ENCODE measurements around the gene CIAO2B. TPM values are rescaled to one million over a fixed set of nuclear protein-coding genes. Genes with fewer than 3 reads are reported as not detected.

Gene CIAO2B
- polyA plus RNA-seq, 3 donors: 121 to 140 (median 132) TPM

DNA sequence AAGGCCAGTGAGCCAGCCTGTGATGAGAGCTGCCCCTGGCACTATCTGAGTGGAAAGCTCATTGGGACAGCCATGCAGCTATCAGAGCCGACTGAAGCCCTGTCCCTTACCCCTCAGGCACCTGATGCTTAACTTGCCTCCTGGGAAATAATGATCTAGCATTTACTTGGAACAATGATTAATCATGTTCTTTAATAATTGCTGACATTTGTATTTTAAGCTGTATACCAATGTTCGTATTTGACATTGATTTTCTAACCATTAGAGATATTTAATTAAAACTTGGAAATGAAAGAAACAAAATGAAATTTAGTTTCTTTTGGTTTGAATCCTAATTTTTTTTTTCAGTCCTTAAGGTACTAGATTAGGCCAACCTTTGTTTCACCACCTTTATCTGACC is 43.4 kb downstream of the CIAO2B start:
- H3K9ac ChIP-seq (ENCODE audit: insufficient read depth, low read length, poor library complexity, severe bottlenecking): no peak overlapping the region
- H3K9me3 Mint-ChIP-seq: peaks cover 0 to 3% (median 0%) of the 10 kb centered on the region in 7 donors
- H3K36me3 Mint-ChIP-seq: peaks cover 7% of the 10 kb centered on the region in 2 donors
- H2AFZ ChIP-seq (ENCODE audit: insufficient read depth, low read depth, low read length, poor library complexity, severe bottlenecking): no peak overlapping the region
- H3K27me3 ChIP-seq (ENCODE audit: control insufficient read depth in 2 of 2, insufficient read depth in 2 of 2, low read length in 2 of 2): no peaks in the 10 kb centered on the region
- intact Hi-C loops (cut with micrococcal nuclease): no loop called here
- no peaks in the 10 kb centered on the region for H4K20me1 ChIP-seq (ENCODE audit: insufficient read depth, low read length)
- peaks cover 4 to 7% (median 5%) of the 10 kb centered on the region in 3 donors for H3K27me3 Mint-ChIP-seq (ENCODE audit: low read depth in 3 of 3)
- H3K4me2 ChIP-seq (replicated peaks; ENCODE audit: extremely low read depth, low read length, poor library complexity, severe bottlenecking): no peak overlapping the region
- H3K27ac ChIP-seq (ENCODE audit: low read depth in 1 of 2, low read length in 2 of 2): no peak overlapping the region
- H3K79me2 ChIP-seq (ENCODE audit: insufficient read depth, low read length): no peaks in the 10 kb centered on the region
- H3K4me1 Mint-ChIP-seq: no peaks in the 10 kb centered on the region
- no peak overlapping the region for H3K4me3 ChIP-seq (replicated peaks in 1 of 3; ENCODE audit: low read depth in 2 of 3, low read length in 3 of 3)
- no peaks in the 10 kb centered on the region for H3K4me1 ChIP-seq (ENCODE audit: control insufficient read depth in 1 of 2, insufficient read depth in 2 of 2, low read length in 2 of 2)
- no peak for DNase-seq
- H3K36me3 ChIP-seq (replicated peaks in 1 of 2; ENCODE audit: control insufficient read depth in 1 of 2, insufficient read depth in 2 of 2, low read length in 2 of 2): no peaks in the 10 kb centered on the region
- peak overlapping the region in 1 of 7 donors; percentile 66 for H3K27ac Mint-ChIP-seq
- TF ChIP-seq, protein P1, sequence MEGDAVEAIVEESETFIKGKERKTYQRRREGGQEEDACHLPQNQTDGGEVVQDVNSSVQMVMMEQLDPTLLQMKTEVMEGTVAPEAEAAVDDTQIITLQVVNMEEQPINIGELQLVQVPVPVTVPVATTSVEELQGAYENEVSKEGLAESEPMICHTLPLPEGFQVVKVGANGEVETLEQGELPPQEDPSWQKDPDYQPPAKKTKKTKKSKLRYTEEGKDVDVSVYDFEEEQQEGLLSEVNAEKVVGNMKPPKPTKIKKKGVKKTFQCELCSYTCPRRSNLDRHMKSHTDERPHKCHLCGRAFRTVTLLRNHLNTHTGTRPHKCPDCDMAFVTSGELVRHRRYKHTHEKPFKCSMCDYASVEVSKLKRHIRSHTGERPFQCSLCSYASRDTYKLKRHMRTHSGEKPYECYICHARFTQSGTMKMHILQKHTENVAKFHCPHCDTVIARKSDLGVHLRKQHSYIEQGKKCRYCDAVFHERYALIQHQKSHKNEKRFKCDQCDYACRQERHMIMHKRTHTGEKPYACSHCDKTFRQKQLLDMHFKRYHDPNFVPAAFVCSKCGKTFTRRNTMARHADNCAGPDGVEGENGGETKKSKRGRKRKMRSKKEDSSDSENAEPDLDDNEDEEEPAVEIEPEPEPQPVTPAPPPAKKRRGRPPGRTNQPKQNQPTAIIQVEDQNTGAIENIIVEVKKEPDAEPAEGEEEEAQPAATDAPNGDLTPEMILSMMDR (IDR thresholded peaks at IDR 0.05): no peak
- no peak overlapping the region for H3K4me3 Mint-ChIP-seq
- WGBS (ENCODE audit: insufficient coverage): no CpG with 5 or more reads among the region's 2 CpGs
- H3K9me3 ChIP-seq (replicated peaks in 1 of 2; ENCODE audit: control insufficient read depth in 1 of 2, insufficient read depth in 1 of 2, low read length in 2 of 2): no peaks in the 10 kb centered on the region

DNA sequence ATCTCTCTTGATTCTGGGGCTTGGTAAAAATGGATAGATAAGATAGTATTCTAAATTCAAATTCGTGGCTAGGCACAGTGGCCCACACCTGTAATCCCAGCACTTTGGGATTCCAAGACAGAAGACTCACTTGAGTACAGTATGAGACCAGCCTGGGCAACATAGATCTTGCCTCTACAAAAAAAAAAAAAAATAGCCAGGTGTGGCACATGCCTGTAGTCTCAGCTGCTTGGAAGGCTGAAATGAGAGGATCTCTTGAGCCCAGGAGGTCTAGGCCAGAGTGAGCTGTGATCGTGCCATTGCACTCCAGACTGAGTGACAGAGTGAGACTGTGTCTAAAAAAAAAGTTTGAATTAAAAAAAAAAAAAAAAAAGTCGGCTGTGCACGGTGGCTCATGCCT is 44.6 kb downstream of the CIAO2B start:
- no peak overlapping the region for H3K9ac ChIP-seq (ENCODE audit: insufficient read depth, low read length, poor library complexity, severe bottlenecking)
- H3K4me3 ChIP-seq (replicated peaks in 1 of 3; ENCODE audit: low read depth in 2 of 3, low read length in 3 of 3): no peak overlapping the region
- H3K9me3 Mint-ChIP-seq: peaks cover 0 to 3% (median 0%) of the 10 kb centered on the region in 7 donors
- no peak overlapping the region for H3K4me2 ChIP-seq (replicated peaks; ENCODE audit: extremely low read depth, low read length, poor library complexity, severe bottlenecking)
- no peak for DNase-seq
- no peaks in the 10 kb centered on the region for H3K9me3 ChIP-seq (replicated peaks in 1 of 2; ENCODE audit: control insufficient read depth in 1 of 2, insufficient read depth in 1 of 2, low read length in 2 of 2)
- 43% methylated on average over 1 of the region's 4 CpGs for WGBS (ENCODE audit: insufficient coverage)
- H3K27ac ChIP-seq (ENCODE audit: low read depth in 1 of 2, low read length in 2 of 2): no peak overlapping the region
- TF ChIP-seq, protein P1 (IDR thresholded peaks at IDR 0.05): no peak
- no peaks in the 10 kb centered on the region for H3K4me1 ChIP-seq (ENCODE audit: control insufficient read depth in 1 of 2, insufficient read depth in 2 of 2, low read length in 2 of 2)
- no peaks in the 10 kb centered on the region for H3K27me3 ChIP-seq (ENCODE audit: control insufficient read depth in 2 of 2, insufficient read depth in 2 of 2, low read length in 2 of 2)
- no peak overlapping the region for H2AFZ ChIP-seq (ENCODE audit: insufficient read depth, low read depth, low read length, poor library complexity, severe bottlenecking)
- peaks cover 16% of the 10 kb centered on the region in 2 donors for H3K36me3 Mint-ChIP-seq
- H4K20me1 ChIP-seq (ENCODE audit: insufficient read depth, low read length): no peaks in the 10 kb centered on the region
- H3K27me3 Mint-ChIP-seq (ENCODE audit: low read depth in 3 of 3): peaks cover 3 to 6% (median 5%) of the 10 kb centered on the region in 3 donors
- no peak overlapping the region for H3K27ac Mint-ChIP-seq
- intact Hi-C loops (cut with micrococcal nuclease): no loop called here
- no peak overlapping the region for H3K4me3 Mint-ChIP-seq
- no peaks in the 10 kb centered on the region for H3K79me2 ChIP-seq (ENCODE audit: insufficient read depth, low read length)
- no peaks in the 10 kb centered on the region for H3K4me1 Mint-ChIP-seq
- peaks cover 3 to 10% of the 10 kb centered on the region in 2 donors for H3K36me3 ChIP-seq (replicated peaks in 1 of 2; ENCODE audit: control insufficient read depth in 1 of 2, insufficient read depth in 2 of 2, low read length in 2 of 2)
